Stimulated activated CD8-positive, alpha-beta memory T cell treated with anti-CD3 and anti-CD28 coated beads, Interleukin-2, amount 100 ng/mL, for 48 hours (primary cell): ENCODE measurements around the gene PRRC2B.
A peak's percentile ranks its signal among the peaks of the same experiment; 100 is the strongest.
"Not testable (repeated sequence)": the region's sequence is repeated elsewhere in the genome, so short reads cannot be mapped to it uniquely, and the experiment has no call there.

ENCODE experiments used
- DNase-seq, 2 donors: peaks; one replicate each; pipeline ENCODE4 v3.0.0-alpha.2; 2020; ENCODE audit warnings: low read depth in 2 of 2

PRRC2B gene

GRCh38 chr9:131393622-131394463 lies at the start of gene PRRC2B:
TSS of gene PRRC2B (plus strand) at chr9:131394086. CDS start at chr9:131430145, 36,059 bp downstream.
- peak; percentile 75 to 76 for DNase-seq

- not testable (repeated sequence) for DNase-seq
These were observed 48.9 kb upstream of the PRRC2B start for GRCh38 chr9:131344931-131345535.

DNA sequence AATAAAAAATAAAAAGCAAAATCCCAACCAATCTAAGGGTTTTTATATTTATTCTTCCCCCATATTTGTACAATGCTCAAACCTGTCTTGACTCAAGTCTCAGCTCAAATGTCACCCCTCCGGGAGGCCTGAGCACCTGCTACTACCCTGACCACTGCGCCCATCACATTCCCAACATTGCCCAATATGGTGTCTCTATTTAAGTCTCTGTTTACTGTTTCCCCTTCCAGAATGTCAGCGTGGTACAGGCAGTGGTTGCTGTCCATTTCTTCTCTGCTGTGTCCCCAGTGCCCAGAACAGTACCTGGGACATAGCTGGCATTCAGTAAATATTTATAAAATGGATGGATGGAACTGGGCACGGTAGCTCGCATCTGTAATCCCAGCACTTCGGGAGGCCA lies 47.3 kb upstream of the PRRC2B start:
- no peak for DNase-seq

DNA sequence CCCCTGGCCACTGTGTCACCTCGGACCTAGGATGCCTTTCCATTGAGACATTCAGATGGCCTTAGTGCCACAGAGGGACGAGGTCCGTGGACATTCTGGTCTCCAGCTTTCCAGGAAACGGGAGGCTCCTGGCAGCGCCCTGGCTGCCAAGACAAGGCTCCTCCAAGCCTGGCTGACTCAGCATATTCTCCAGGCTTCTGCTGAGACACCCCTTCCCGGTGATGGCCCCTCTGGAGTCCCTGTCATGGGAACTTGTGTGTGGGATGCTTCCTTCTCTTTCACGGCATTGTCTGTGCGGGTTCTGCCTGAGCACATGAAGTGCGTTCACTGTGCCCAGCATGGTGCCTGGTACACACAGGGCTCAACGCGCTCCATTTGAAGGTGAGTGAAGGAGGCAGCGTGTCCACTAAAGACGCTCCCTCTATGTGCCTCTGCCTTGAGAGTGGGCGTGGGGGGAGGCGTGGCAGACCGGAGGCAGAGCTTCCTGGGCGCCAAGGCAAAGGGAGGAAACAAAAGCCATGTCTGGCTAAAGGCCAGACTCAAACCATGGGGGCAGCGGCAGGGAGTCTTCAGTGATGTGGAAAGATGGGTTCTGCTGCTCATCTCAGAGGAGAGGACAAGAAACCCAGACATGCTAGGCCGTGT lies 46.4 kb upstream of the PRRC2B start:
- no peak for DNase-seq

DNA sequence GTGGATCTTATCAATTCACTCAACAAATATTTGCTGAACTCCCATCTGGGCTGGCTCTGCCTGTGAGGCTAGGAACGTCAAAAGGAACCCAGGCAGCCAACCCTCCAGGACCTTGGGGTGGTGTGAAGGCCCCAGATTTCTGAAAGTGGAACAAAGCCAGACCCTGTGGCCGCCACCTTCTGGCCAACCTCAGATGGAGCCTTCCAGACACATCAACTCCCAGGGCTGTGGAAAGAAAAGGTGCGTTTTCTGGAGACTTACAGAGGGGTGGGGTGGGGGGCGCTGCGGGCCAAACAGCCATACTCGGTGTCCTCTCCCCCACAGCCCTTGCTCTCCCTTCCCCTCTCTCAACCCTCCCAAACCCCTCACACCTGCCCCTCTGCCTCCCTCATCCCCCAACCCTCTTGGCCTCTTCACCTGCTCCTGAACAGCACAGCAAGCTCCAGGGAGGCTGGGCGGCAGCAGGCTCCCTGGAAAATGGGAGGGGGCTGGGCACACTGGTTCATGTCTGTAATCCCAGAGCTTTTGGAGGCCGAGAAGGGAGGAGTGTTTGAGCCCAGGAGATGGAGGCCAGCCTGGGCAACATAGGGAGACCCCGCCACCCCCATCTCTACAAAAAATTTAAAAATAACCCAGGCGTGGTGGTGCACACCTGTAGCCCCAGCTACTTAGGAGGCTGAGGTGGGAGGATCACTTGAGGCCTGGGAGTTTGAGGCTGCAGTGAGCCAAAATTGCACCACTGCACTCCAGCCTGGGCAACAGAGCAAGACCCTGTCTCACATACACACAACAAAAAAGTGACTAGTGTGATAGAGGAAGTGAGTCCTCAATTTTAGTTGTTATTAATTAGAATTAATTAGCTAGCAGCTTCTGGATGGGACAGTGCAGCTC lies 45.0 kb upstream of the PRRC2B start:
- no peak for DNase-seq

- no peak for DNase-seq
These were observed 44.4 kb upstream of the PRRC2B start for GRCh38 chr9:131349522-131349880.

DNA sequence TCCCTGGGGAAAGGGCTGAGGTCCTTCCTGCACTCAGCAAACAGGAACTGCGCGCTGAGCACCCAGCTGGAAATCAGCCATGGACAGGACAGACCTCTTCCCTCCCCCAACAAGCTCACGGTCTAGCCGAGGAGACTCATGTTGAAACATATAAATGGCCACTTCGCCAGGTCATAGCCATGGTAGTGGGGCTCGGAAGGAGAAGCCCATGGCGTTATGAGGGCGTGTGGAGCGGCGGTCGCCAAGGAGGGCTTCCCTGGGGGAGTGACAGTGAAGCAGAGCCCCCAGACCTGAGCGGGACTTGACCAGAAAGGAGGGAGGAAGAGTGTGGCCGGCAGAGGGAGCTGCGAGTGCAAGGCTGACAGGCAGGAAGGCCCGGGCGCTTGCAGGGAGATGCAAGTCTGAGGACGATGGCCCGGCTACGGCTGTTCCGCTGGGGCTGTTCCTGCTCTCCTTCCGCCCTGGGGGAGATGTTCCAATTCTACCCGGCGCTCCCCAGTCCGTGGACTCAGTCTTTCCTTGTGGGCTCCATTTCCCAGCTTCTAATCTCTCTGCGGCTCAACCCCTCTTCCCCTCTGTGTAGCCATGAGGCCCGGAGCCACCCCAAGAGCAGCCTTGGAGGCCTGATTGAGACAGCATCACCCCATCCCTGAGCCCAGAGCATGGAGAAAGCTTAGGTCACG lies 43.9 kb upstream of the PRRC2B start:
- DNase-seq: peak; percentile 82 to 84

DNA sequence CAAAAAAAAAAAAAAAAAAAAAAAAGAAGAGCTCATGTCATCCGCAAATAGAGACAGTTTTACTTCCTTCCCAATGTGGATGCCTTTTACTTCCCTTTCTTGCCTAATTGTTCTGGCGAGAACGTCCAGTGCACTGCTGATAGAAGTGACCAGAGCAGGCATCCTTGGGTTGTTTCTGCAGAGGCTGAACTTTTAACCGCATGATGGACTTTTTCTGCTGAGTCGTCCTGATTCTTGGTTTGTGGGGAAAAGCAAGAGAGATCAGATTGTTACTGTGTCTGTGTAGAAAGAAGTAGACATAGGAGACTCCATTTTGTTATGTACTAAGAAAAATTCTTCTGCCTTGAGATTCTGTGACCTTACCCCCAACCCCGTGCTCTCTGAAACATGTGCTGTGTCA lies 37.4 kb upstream of the PRRC2B start:
- DNase-seq: not testable (repeated sequence)

DNA sequence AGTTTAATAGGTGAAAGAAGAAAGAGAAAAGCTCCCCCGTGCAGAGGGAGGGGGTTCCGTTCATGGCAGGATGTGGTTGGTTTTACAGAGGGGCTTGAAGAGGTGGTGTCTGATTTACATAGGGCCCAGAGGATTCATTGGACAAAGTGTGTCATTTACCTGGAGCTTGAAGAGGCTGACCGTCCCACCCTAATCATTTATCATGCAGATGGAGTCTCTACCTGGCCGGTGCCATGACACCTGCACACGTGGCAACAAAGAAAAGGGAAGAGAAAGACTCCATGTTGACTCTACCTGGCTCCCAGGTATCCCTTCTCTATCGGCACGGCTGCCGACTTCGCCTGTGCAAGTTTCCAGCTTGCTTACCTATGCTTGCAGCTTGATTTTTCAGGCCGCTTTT lies 35.3 kb upstream of the PRRC2B start:
- no peak for DNase-seq

DNA sequence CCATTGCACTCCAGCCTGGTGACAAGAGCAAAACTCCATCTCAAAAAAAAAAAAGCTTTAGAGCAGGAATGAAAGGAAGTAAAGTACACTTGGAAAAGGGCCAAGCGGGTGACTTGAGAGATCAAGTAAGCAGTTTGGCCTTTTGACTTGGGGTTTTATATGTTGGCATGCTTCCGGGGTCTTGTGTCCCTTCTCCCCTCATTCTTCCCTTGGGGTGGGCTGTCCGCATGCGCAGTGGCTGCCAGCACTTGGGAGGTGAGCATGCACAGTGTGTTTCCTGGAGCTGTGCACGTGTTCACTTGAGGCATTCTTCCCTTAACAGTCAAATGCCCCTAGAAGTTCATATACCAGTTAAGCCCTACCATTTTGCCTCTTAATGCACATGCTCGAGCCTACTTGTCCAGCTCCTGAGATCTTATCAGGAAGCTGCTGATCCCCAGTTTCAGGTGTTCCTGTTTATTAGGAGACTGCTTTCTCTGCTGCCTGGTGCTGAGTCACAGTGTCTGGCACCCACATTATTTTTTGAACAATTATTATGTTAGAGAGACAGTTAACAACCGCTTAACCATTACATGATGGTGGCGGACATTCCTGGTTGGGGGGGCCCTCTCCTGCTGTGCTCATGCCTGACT lies 32.6 kb upstream of the PRRC2B start:
- no peak for DNase-seq

DNA sequence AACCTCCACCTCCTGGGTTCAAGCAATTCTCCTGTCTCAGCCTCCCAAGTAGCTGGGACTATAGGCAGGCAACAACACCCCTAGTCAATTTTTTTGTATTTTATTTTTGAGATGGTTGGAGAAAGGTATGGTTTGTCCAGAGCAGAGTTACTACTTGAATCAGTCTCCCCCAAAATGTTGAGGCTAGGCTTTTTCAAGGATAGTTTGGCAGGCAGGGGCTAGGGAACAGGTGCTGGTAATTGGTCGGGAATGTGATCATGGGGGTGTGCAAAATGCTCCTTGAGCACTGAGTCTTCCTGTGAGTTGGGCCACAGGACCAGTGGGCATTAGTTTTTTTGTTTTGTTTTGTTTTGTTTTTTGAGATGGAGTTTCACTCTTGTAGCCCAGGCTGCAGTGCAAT lies 28.3 kb upstream of the PRRC2B start:
- no peak for DNase-seq

DNA sequence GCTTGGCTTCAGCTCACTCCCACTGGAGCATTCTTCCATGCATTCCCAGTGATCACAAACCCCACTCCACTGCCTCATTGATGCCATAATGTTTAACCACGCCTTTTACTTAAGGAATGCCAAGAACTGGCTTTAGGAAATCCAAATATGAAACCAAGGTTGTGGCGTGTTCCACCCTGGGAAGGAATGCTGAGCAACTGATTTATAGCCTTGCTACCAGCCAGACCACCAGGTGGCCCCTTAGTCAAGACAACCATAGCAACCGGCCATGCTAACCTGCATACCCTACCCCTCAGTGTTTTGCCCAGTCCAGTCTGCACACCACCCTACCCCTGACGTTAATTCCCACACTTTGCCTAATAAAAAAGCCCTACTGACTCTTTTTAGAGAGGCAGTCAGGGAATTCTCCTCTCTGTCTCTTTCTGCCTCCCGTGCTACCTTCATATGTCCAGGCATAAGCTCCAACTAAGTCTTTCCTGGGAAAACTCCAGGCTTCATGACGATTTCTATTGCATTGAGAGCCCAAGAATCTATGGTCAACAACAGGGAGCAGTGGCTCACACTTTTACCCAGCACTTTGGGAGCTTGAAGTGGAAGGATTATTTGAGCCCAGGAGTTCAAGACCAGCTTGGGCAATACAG lies 27.0 kb upstream of the PRRC2B start:
- DNase-seq: no peak

DNA sequence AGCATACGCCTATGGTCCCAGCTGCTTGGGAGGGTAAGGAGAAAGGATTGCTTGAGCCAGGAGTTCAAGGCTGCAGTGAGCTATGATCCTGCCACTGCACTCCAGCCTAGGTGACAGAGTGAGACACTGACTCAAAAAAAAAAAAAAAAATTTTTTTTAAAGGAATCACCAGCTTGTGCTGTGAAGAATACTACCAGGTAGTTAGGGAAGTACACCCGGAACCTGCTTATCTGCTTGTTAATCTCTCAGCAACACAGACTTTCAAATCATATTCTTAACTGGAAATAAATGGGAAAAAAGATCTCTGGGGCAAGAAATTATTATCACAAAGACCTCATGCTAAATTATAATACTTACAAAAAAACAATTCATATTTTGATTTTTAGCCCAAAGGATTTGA lies 26.4 kb upstream of the PRRC2B start:
- no peak for DNase-seq

DNA sequence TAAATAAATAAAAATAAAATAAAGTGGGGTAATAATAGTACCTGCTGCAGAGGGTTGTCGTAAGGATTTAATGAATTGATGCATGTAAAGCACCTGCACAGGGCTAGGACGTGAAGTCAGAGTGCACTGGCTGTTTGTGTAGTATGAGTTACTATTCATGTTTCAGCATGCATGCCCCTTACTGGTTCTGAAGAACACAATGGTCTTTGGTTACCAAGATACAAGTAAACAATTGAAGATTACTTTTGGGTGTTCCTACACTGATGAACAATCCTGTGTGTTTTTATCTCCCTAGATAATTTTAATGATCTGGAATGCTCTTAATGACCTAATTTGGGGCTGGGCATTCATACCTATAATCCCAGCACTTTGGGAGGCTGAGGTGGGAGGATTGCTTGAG lies 23.2 kb upstream of the PRRC2B start:
- no peak for DNase-seq

- not testable (repeated sequence) for DNase-seq
These were observed 21.3 kb upstream of the PRRC2B start for GRCh38 chr9:131372599-131372973.

GRCh38 chr9:131374638-131375037 lies 19.2 kb upstream of the PRRC2B start:
- DNase-seq: not testable (repeated sequence)

DNA sequence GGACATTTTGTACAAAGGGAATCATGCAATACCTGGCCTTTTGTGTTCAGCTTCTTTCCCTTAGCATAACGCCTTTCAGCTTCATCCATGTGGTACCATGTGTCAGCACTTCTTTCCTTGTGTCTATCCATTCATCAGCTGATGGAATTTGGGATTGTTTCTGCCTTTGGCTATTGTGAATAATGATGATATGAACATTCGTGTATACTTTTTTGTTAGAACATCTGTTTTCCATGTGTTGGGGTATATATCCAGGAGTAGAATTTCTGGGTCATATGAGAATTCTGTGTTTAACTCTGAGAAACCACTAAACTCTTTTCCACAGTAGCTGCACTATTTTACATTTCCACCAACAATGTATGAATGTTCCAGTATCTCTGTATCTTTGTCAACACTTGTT lies 14.8 kb upstream of the PRRC2B start:
- no peak for DNase-seq

- DNase-seq: no peak
These were observed 10.8 kb upstream of the PRRC2B start for GRCh38 chr9:131382850-131383729.

DNA sequence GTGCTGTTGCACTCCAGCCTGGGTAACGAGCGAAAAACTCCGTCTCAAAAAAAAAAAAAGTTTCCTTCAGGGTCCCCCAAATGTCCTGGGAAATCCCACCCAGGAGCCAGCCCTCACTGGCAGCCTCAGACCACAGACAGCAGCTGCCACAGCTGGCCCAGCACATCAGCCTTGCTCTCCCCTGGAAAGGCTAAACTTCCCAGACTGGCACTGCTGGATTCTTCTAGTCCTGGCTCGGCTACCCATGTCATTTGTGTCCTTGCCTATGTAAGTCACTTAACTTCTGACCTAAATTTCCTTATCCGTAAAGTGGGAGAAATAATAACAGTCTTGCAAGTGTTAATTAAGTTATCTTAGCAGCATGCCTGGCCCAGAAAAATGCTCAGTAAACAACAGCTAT lies 8.6 kb upstream of the PRRC2B start:
- no peak for DNase-seq
